ENCODE measurements around the gene PSTK. TPM values are rescaled to one million over a fixed set of nuclear protein-coding genes. Genes with fewer than 3 reads are reported as not detected.

The PSTK gene
- total and polyA plus RNA-seq, 8 donors, result 1.2 to 11.6 (median 4.1) TPM; not detected in 2

- Histone ChIP-seq H3K4me3 (no peak overlapping the region), H3K27me3 (no peaks in the 10 kb centered on the region), H3K4me1 (peaks cover 6 to 21% (median 15%) of the 10 kb centered on the region in 4 donors), H3K27ac (no peak overlapping the region), H3K36me3 (peaks cover 0 to 11% (median 7%) of the 10 kb centered on the region in 4 donors), H3K9me3 (no peaks in the 10 kb centered on the region)
- intact Hi-C loops (cut with DNase I; ENCODE audit: low total_unique reads), result no loop called here
- DNase-seq, result no peak
- TF ChIP-seq EP300 (IDR thresholded peaks at IDR 0.05) (no peak), POLR2AphosphoS5 (IDR thresholded peaks at IDR 0.05) (no peak), POLR2A (IDR thresholded peaks at IDR 0.05) (no peak), CTCF (IDR thresholded peaks at IDR 0.05) (no peak)
- 92 to 97% (median 95%) methylated on average over 6 of the region's 6 CpGs for WGBS, 5 donors
These were observed 3.7 kb downstream of the PSTK start for GRCh38 chr10:122983898-122984297.

GRCh38 chr10:122984708-122985107, 4.5 kb downstream of the PSTK start:
- no peak overlapping the region for H3K27ac ChIP-seq
- TF ChIP-seq POLR2A (IDR thresholded peaks at IDR 0.05) (no peak), CTCF (IDR thresholded peaks at IDR 0.05) (no peak), POLR2AphosphoS5 (IDR thresholded peaks at IDR 0.05) (no peak), EP300 (IDR thresholded peaks at IDR 0.05) (no peak)
- peaks cover 2 to 14% (median 11%) of the 10 kb centered on the region in 4 donors for H3K4me1 ChIP-seq
- no peaks in the 10 kb centered on the region for H3K9me3 ChIP-seq
- H3K4me3 ChIP-seq, result no peak overlapping the region
- intact Hi-C loops (cut with DNase I; ENCODE audit: low total_unique reads), result no loop called here
- 93 to 100% (median 98%) methylated on average over 2 of the region's 2 CpGs for WGBS, 5 donors
- no peak for DNase-seq
- H3K36me3 ChIP-seq, result peaks cover 0 to 11% (median 7%) of the 10 kb centered on the region in 4 donors
- no peaks in the 10 kb centered on the region for H3K27me3 ChIP-seq

- WGBS, 5 donors, result 79 to 89% (median 84%) methylated on average over 6 of the region's 6 CpGs
- DNase-seq, result no peak
- Histone ChIP-seq H3K9me3 (no peaks in the 10 kb centered on the region), H3K36me3 (peaks cover 0 to 22% (median 11%) of the 10 kb centered on the region in 4 donors), H3K4me1 (peaks cover 0 to 2% (median under 1%) of the 10 kb centered on the region in 4 donors), H3K4me3 (no peak overlapping the region), H3K27ac (no peak overlapping the region), H3K27me3 (no peaks in the 10 kb centered on the region)
- intact Hi-C loops (cut with DNase I; ENCODE audit: low total_unique reads), result no loop called here
- no peak for TF ChIP-seq CTCF (IDR thresholded peaks at IDR 0.05)
- no peak for TF ChIP-seq EP300 (IDR thresholded peaks at IDR 0.05)
- TF ChIP-seq POLR2AphosphoS5 (IDR thresholded peaks at IDR 0.05), result no peak
- TF ChIP-seq POLR2A (IDR thresholded peaks at IDR 0.05), result no peak
These were observed 6.1 kb downstream of the PSTK start for GRCh38 chr10:122986335-122986734.

GRCh38 chr10:122988501-122988900, 8.3 kb downstream of the PSTK start:
- Histone ChIP-seq H3K27me3 (no peaks in the 10 kb centered on the region), H3K4me3 (no peak overlapping the region), H3K4me1 (no peaks in the 10 kb centered on the region), H3K9me3 (no peaks in the 10 kb centered on the region), H3K36me3 (peaks cover 0 to 40% (median 25%) of the 10 kb centered on the region in 4 donors), H3K27ac (no peak overlapping the region)
- no peak for TF ChIP-seq CTCF (IDR thresholded peaks at IDR 0.05)
- no peak for TF ChIP-seq POLR2AphosphoS5 (IDR thresholded peaks at IDR 0.05)
- no peak for TF ChIP-seq POLR2A (IDR thresholded peaks at IDR 0.05)
- no peak for TF ChIP-seq EP300 (IDR thresholded peaks at IDR 0.05)
- DNase-seq, result no peak
- intact Hi-C loops (cut with DNase I; ENCODE audit: low total_unique reads), result no loop called here
- 80 to 86% (median 82%) methylated on average over 2 of the region's 2 CpGs for WGBS, 5 donors

All from stomach (tissue), 9 donors.